GM12801 (cell line): ENCODE data around the gene MRPS14.

ENCODE experiments used
- CTCF ChIP-seq: IDR thresholded peaks from one replicate; pipeline ENCODE4 v1.5.1; 2011; ENCODE audit warnings: control low read depth; ENCODE audit not compliant: insufficient read length; ENCODE audit errors: extremely low read depth

Gene MRPS14

GRCh38 chr1:175023043-175023921 is at the start of gene MRPS14:
TSS of gene MRPS14 (minus strand) at chr1:175023425. CDS start at chr1:175023408, 17 bp downstream.
- no peak for TF ChIP-seq CTCF

GRCh38 chr1:175072099-175072951 is 49.1 kb upstream of the MRPS14 start:
- TF ChIP-seq CTCF = no peak

GRCh38 chr1:175071276-175071943 is 48.2 kb upstream of the MRPS14 start:
- no peak for TF ChIP-seq CTCF

GRCh38 chr1:175070818-175071217 is 47.6 kb upstream of the MRPS14 start:
- no peak for TF ChIP-seq CTCF

GRCh38 chr1:175067362-175068106 is 44.3 kb upstream of the MRPS14 start, which contains the start of gene TNN:
TSS of gene TNN (plus strand) at chr1:175067833. CDS start at chr1:175077419, 9,586 bp downstream.
- no peak for TF ChIP-seq CTCF

GRCh38 chr1:175062858-175063257 is 39.6 kb upstream of the MRPS14 start:
- TF ChIP-seq CTCF = no peak
